GM12891 (cell line): ENCODE results near the gene MME.

Source experiments
- PAX5 ChIP-seq: IDR thresholded peaks from 2 replicates; pipeline ENCODE4 v1.6.1; 2011; ENCODE audit warnings: low read length, moderate library complexity, mild to moderate bottlenecking; ENCODE audit not compliant: insufficient read depth, severe bottlenecking
- POLR2A ChIP-seq: IDR thresholded peaks from 2 replicates; pipeline ENCODE4 v1.6.1; 2011; ENCODE audit warnings: low read depth, low read length, control low read depth
- POLR2AphosphoS5 ChIP-seq: IDR thresholded peaks from 2 replicates; pipeline ENCODE4 v1.6.1; 2011; ENCODE audit warnings: low read depth, low read length, control low read depth
- POU2F2 ChIP-seq: IDR thresholded peaks from 2 replicates; pipeline ENCODE4 v1.6.1; 2011; ENCODE audit warnings: low read depth, mild to moderate bottlenecking, control low read depth, low read length, moderate library complexity
- SPI1 ChIP-seq: IDR thresholded peaks from 2 replicates; pipeline ENCODE4 v1.6.1; 2011; ENCODE audit warnings: low read depth, low read length, control low read depth
- TAF1 ChIP-seq: IDR thresholded peaks from 2 replicates; pipeline ENCODE4 v1.6.1; 2011; ENCODE audit warnings: low read depth, low read length, control low read depth

DNA sequence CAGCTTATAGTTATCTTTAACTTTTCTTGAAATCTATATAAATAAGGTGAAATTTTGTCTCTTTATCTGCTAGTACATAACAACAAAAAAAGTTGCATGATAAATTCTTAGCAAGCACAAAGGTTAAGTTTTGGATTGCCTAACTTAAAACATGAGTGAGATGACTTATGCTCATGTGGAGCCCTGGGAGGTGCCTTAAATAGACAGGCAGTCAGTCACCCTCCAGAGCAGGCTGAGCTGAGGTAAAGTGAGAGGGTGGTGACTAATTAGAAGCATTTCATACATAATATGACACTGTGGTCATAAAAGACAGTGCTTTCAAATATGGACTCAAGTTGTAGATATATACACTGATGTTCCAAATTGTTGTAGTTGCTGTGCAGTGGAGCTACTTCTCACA is 14.6 kb upstream of the MME start:
- TF ChIP-seq POLR2A (no peak), POLR2AphosphoS5 (no peak), TAF1 (no peak), SPI1 (no peak), PAX5 (no peak), POU2F2 (no peak)
